Esophagus (tissue), 2 donors: Measurements from ENCODE around the gene ZNF576. TPM values are rescaled to one million over a fixed set of nuclear protein-coding genes. Genes with fewer than 3 reads are reported as not detected.

Source experiments
- H3K27ac ChIP-seq, 2 donors: one replicate each; pipeline ENCODE4 v1.5.1; 2013; ENCODE audit warnings: low read depth in 2 of 2, mild to moderate bottlenecking in 2 of 2, inconsistent platforms in 1 of 2, low read length in 1 of 2, moderate library complexity in 1 of 2
- H3K27me3 ChIP-seq, 2 donors: one replicate each; pipeline ENCODE4 v1.6.1; 2013; ENCODE audit warnings: low read length in 2 of 2, control low read depth in 1 of 2, mild to moderate bottlenecking in 1 of 2; ENCODE audit not compliant: insufficient read depth in 2 of 2, control insufficient read depth in 1 of 2
- H3K36me3 ChIP-seq, 2 donors: one replicate each; pipeline ENCODE4 v1.6.1; 2013; ENCODE audit warnings: low read length in 1 of 2; ENCODE audit not compliant: control insufficient read depth in 2 of 2, insufficient read depth in 2 of 2
- H3K4me1 ChIP-seq, 2 donors: one replicate each; pipeline ENCODE4 v1.6.1; 2013; ENCODE audit warnings: low read length in 1 of 2; ENCODE audit not compliant: control insufficient read depth in 2 of 2, insufficient read depth in 2 of 2
- H3K4me3 ChIP-seq, 2 donors: one replicate each; pipeline ENCODE4 v1.5.1; 2013; ENCODE audit warnings: low read length in 2 of 2, mild to moderate bottlenecking in 2 of 2, low read depth in 1 of 2, moderate library complexity in 1 of 2
- H3K9me3 ChIP-seq, 2 donors: one replicate each; pipeline ENCODE4 v1.6.1; 2013; ENCODE audit warnings: mild to moderate bottlenecking in 2 of 2, low read depth in 1 of 2, low read length in 1 of 2, moderate library complexity in 1 of 2; ENCODE audit not compliant: control insufficient read depth in 2 of 2, insufficient read depth in 1 of 2
- WGBS, 2 donors: extraction: QIAGEN DNeasy Blood & Tissue Kit; methylation state at CpG; one replicate each; pipeline ENCODE4 v1.1.7; 2013; 5-methylcytosine and 5-hydroxymethylcytosine counted together
- polyA plus RNA-seq, 2 donors: library from polyadenylated mRNA; stranded (reverse); fragments of 200-250 nt; gene quantifications; one replicate each; pipeline ENCODE4 v1.2.3, GENCODE V29; 2013
- donor health status: healthy with polysubstance abuse.
- donor health status: Bipolar disorder and iron deficiency.

The ZNF576 gene
- polyA plus RNA-seq, 2 donors, result 6.8 to 13.0 TPM

DNA sequence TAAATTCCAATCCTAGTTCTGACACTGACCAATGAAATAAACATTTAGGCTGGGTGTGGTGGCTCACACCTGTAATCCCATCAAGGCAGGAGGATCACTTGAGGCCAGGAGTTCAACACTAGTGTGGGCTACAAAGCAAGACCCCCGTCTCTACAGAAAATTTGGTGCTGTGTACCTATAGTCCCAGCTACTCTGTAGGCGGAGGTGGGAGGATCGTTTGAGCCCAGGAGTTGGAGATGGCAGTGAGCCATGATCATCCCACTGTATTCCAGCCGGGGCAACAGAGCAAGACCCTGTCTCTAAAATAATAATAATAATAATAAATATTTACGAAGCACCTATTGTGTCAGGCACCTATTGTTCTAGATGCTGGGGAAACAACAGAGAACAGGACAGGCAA is 7.1 kb upstream of the ZNF576 start:
- Histone ChIP-seq H3K4me3 (no peak overlapping the region), H3K27ac (no peak overlapping the region), H3K4me1 (no peaks in the 10 kb centered on the region), H3K36me3 (peaks cover 3 to 24% of the 10 kb centered on the region in 2 donors), H3K9me3 (no peaks in the 10 kb centered on the region), H3K27me3 (no peaks in the 10 kb centered on the region)
- 86 to 89% methylated on average over 5 of the region's 5 CpGs for WGBS, 2 donors

DNA sequence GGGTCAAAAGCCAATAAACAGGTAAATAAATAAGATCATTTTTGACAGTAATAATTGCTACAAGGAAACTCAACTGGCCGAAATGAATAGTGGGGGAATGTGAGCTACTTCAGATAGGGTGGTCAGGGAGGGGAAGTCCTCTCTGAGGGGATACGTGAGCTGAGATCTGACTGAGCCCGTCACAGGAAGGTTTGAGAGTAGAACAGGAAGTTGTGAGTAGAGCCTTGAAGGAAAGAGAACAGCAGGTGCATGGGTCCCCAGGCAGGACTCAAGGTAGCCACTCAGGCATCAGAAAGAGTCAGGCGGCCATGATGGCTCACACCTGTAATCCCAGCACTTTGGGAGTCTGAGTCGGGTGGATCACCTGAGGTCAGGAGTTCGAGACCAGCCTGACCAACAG is 6.7 kb upstream of the ZNF576 start:
- H3K36me3 ChIP-seq, result peaks cover 3 to 24% of the 10 kb centered on the region in 2 donors
- no peak overlapping the region for H3K27ac ChIP-seq
- 80 to 84% methylated on average over 6 of the region's 6 CpGs for WGBS, 2 donors
- H3K4me1 ChIP-seq, result no peaks in the 10 kb centered on the region
- H3K9me3 ChIP-seq, result no peaks in the 10 kb centered on the region
- no peaks in the 10 kb centered on the region for H3K27me3 ChIP-seq
- no peak overlapping the region for H3K4me3 ChIP-seq

DNA sequence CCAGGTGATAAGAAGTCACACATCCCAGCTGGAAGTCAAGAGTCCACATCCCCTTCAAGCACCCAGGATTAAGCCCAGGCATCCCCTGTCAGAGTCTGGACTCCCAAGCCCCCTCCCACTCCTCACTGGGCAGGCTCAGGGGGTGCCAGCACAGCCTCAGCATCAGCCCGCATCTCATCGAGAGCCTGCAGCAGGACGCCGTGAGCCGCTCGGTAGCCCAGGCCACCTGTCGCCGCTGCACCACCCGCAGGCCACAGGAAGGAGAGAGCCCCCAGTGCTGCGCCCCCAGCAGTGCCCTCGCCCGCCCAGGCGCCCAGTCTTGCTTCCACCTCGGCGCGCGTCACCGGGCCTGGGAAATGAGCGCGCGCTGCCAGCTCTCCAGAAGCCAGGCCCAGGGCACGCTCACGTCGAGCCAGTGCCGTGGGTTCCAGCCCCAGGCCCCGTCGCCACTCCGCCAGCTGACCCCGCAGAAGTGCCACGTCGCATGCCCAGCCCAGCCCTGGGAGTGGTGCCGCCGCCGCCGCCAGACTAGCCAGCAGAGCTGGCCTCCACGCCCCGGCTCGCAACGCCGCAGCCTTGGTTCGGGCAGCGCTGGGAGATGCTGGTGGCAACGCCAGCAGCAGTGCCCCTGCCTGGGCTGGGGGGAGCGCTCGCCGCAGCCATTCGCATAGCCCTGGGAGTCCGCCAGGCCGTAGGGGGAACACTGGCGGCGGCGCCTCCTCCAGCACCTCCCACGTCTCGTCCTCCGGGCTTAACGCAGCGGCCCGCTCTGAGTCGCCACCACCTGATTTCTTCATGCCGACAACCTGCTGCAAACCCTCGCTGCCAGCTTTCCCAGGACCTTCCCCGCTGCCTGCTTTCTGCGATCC is 4.3 kb upstream of the ZNF576 start:
- H3K4me3 ChIP-seq, result no peak overlapping the region
- no peaks in the 10 kb centered on the region for H3K9me3 ChIP-seq
- 94 to 96% methylated on average over 60 to 63 of the region's 63 CpGs for WGBS, 2 donors
- no peaks in the 10 kb centered on the region for H3K27me3 ChIP-seq
- peaks cover 0 to 22% of the 10 kb centered on the region in 2 donors for H3K36me3 ChIP-seq
- H3K4me1 ChIP-seq, result peaks cover 4 to 6% of the 10 kb centered on the region in 2 donors
- H3K27ac ChIP-seq, result no peak overlapping the region

DNA sequence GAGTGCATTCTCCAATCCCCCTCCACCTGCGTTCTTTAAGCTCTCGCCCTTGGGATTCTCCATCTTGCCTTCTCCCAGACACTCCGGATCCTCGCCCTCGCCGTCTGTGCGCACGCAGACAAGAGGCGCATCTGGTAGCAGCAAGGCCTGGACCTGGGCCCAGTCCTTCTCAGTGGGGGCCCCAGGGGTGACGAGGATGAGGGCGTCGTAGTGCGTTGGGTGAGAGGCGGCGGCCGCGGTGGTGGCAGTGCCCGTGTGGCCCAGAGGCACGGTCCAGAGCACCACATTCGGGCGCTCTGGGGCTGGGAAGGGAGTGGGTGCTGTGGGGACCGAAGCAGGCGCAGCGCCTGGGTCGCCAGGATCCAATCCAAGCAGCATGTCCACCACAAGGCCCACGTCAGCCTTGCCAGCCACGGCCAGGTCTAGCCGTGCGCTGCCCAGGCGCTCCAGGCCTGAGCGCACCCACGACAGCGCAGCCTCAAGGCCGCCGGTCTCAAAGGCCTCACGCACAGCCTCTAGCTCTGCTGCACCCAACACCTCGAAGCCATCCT is 3.5 kb upstream of the ZNF576 start:
- Histone ChIP-seq H3K36me3 (peaks cover 0 to 22% of the 10 kb centered on the region in 2 donors), H3K9me3 (no peaks in the 10 kb centered on the region), H3K27ac (no peak overlapping the region), H3K4me1 (peaks cover 7 to 8% of the 10 kb centered on the region in 2 donors), H3K4me3 (no peak overlapping the region), H3K27me3 (no peaks in the 10 kb centered on the region)
- 93 to 94% methylated on average over 37 of the region's 37 CpGs for WGBS, 2 donors

DNA sequence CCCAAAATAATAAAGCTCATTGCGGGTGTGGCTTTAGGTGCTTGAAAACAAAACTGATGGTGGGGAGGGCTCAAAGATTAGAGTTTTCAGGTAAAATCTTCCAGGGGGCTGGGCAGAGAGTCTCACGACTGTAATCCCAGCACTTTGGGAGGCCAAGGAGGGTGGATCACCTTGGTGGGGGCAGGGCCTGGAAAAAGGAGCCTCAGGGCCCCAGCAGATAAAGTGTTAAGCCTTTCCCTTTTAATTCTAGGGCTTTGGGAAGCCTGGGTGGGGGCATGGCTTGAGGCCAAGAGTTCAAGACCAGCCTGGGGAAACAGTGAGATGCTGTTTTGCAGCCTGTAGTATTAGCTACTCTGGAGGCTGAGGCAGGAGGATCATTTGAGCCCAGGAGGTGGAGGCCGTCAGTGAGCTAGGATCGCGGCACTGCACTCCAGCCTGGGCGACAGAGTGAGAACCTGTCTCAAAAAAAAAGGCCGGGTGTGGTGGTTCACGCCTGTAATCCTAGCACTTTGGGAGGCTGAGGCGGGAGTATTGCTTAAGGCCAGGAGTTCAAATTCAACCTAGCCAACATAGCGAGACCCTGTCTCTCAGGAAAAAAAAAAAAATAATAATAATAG is 2.2 kb upstream of the ZNF576 start:
- H3K27ac ChIP-seq, result no peak overlapping the region
- WGBS, 2 donors, result 83 to 84% methylated on average over 10 of the region's 10 CpGs
- H3K9me3 ChIP-seq, result no peaks in the 10 kb centered on the region
- H3K4me3 ChIP-seq, result peak overlapping the region in 1 of 2 donors; percentile 57
- peaks cover 7 to 8% of the 10 kb centered on the region in 2 donors for H3K4me1 ChIP-seq
- no peaks in the 10 kb centered on the region for H3K27me3 ChIP-seq
- H3K36me3 ChIP-seq, result peaks cover 4 to 28% of the 10 kb centered on the region in 2 donors

DNA sequence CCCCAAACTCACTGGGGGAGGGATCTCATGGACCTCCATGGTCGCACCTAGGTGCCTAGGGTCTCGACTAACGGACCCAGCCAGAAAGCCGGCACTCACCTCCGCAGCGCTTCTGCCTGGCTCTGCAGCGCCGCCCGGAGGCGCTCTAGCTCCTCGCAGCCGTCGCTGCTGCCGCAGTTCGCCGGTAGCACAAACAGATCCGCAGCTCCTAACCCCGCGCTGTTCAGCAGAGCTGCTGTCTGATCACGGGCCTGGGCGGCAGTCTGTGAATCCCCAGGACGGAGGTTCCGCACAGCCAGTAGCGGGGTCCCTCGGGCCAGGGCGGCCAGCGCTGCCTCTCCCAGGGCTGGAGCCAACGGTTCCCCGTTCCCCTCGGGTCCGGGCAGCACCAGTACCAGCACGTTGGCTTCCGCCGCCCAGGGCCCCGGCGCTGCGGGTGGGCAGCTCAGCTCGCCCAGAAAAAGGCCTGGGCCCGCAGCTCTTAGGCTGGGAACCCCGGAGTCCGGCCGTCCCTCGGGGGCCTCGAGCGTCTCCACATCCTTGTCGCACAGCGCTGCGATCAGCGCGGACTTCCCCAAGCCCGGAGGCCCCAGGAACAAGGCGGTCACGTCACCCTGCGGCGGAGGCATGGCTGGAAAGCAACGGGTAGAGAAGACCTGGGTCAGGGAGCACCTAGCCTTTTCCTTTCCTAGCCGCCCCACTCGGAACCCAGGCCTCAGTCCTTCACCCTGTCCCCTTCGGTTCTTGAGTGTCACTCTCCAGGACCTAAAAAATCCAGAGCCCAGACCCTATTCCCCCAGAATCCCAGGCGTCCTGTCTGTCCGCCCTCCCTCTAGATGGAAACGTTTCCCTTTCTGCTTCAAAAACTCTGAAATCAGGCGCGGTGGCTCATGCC is 1.4 kb upstream of the ZNF576 start:
- Histone ChIP-seq H3K27me3 (no peaks in the 10 kb centered on the region), H3K27ac (peak overlapping the region; percentile 82 to 94), H3K4me3 (peak overlapping the region; percentile 57), H3K4me1 (peaks cover 7 to 8% of the 10 kb centered on the region in 2 donors), H3K9me3 (no peaks in the 10 kb centered on the region), H3K36me3 (peaks cover 5 to 32% of the 10 kb centered on the region in 2 donors)
- 1% methylated on average over 59 to 64 of the region's 64 CpGs for WGBS, 2 donors

DNA sequence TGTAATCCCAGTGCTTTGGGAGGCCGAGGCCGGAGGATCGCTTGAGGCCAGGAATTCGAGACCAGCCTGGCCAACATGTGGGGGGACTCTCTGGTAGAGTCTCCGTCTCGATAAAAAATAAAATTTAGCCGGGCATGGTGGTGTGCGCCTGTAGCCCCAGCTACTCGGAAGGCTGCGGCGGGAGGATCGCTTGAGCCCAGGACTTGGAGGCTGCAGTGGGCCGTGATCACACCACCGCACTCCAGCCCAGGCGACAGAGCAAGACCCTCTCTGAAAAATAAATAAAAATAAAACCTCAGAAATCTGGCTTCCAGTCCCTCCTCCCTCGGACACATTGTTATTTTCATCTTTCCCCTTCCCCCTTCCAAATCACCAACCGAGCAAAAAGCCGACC is 793 bp upstream of the ZNF576 start:
- peak overlapping the region; percentile 57 for H3K4me3 ChIP-seq
- 0 to 1% methylated on average over 18 of the region's 18 CpGs for WGBS, 2 donors
- peaks cover 7 to 8% of the 10 kb centered on the region in 2 donors for H3K4me1 ChIP-seq
- peak overlapping the region; percentile 82 to 94 for H3K27ac ChIP-seq
- H3K27me3 ChIP-seq, result no peaks in the 10 kb centered on the region
- H3K36me3 ChIP-seq, result peaks cover 5 to 28% of the 10 kb centered on the region in 2 donors
- no peaks in the 10 kb centered on the region for H3K9me3 ChIP-seq

DNA sequence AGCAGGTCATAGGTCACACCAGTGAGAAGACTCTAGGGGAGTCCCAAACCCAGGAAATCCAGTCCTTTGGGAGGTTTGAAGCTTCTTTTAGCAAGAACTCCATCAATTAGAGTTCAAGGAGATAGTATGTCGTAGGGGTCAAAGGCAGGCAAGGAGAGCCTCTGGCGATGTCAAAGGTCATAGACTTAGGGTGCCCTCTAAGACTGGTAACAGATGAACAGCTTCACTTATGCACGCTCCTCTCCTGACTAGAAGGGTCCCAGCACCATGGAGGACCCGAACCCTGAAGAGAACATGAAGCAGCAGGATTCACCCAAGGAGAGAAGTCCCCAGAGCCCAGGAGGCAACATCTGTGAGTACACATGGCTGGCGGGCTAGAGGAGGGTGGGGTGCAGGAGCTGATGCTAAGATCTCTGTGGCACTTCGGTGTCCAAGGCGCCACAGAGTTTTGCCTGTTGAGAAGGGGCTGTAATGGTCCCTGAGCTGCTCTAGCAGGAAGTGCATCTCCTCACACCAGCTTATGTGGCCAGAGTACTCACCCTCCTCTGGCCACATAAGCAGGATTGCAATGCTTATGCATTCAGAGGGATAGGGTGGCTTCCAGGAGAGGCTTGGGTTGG is 557 bp downstream of the ZNF576 start:
- Histone ChIP-seq H3K27ac (peak overlapping the region; percentile 90 to 98), H3K9me3 (no peaks in the 10 kb centered on the region), H3K4me3 (peak overlapping the region; percentile 57 to 59), H3K36me3 (peaks cover 10 to 25% of the 10 kb centered on the region in 2 donors), H3K27me3 (no peaks in the 10 kb centered on the region), H3K4me1 (peaks cover 7 to 8% of the 10 kb centered on the region in 2 donors)
- 15 to 18% methylated on average over 7 of the region's 7 CpGs for WGBS, 2 donors

DNA sequence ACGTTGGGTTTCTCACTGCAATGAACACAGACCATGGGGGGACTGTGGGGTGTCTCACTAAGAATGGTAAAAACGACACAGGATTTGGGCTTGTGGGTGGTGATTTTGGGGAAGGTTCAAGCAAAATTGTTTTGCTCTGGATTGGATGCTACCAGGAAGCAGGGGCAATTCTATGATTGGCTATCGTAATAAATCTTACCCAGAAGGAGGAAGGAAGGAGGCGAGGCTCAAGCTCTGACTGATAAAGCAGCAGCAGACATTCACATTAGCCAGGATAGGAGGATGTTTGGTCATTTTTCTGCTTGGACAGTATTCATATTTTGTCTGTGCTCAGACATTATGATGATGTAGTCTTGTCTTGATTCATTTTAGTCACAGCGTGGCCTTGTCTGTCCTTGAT is 1.5 kb downstream of the ZNF576 start:
- Histone ChIP-seq H3K9me3 (no peaks in the 10 kb centered on the region), H3K4me1 (peaks cover 7 to 8% of the 10 kb centered on the region in 2 donors), H3K27ac (no peak overlapping the region), H3K27me3 (no peaks in the 10 kb centered on the region), H3K4me3 (no peak overlapping the region), H3K36me3 (peaks cover 10 to 16% of the 10 kb centered on the region in 2 donors)
- WGBS, 2 donors, result 46 to 47% methylated on average over 5 of the region's 5 CpGs
